Left lung (tissue), 10 donors: Measurements from ENCODE around the gene ZC2HC1C. TPM values are rescaled to one million over a fixed set of nuclear protein-coding genes. Genes with fewer than 3 reads are reported as not detected.

Experiments used
- ATAC-seq: fragments of 200-7000 bp; cut with Tn5 transposase; one replicate; pipeline ENCODE4 v1.9.1; 2020; ENCODE audit warnings: moderate library complexity
- DNase-seq, 4 donors: peaks; one replicate each; pipeline ENCODE4 v3.0.0-alpha.2; 2013 to 2020
- H3K27ac ChIP-seq, 2 donors: fragments of 200-600 bp; sonication (generic) in 1 of 2; one replicate each; pipeline versions ENCODE4 v1.5.0 to v1.8.0; 2020 to 2021
- H3K27me3 ChIP-seq, 2 donors: fragments of 200-600 bp; sonication (generic) in 1 of 2; one replicate each; pipeline versions ENCODE4 v1.5.0 to v1.8.0; 2020 to 2021
- H3K36me3 ChIP-seq, 2 donors: fragments of 200-600 bp; sonication (generic) in 1 of 2; one replicate each; pipeline versions ENCODE4 v1.5.0 to v1.8.0; 2020 to 2021
- H3K4me1 ChIP-seq, 2 donors: fragments of 200-600 bp; one replicate each; pipeline ENCODE4 v1.8.0; 2021
- H3K4me3 ChIP-seq, 2 donors: fragments of 200-600 bp; sonication (generic) in 1 of 2; one replicate each; pipeline versions ENCODE4 v1.5.0 to v1.8.0; 2020 to 2021; ENCODE audit warnings: mild to moderate bottlenecking in 1 of 2
- H3K9me3 ChIP-seq, 2 donors: fragments of 200-600 bp; sonication (generic) in 1 of 2; one replicate each; pipeline versions ENCODE4 v1.5.0 to v1.8.0; 2020 to 2021
- intact Hi-C, 2 donors: fragments of 100-400 bp; cut with DNase I; formaldehyde crosslinking; loops; one replicate each; pipeline versions ENCODE4 v1.11.2 to v1.14.2; 2022
- polyA plus RNA-seq, 6 donors: library from polyadenylated mRNA; unstranded; fragments of 120-200 nt; gene quantifications; one replicate each; pipeline ENCODE4 v1.2.1, GENCODE V29; 2013; ENCODE audit not compliant: insufficient read length in 6 of 6
- total RNA-seq, 2 donors: library from RNA; stranded (reverse); fragmentation: NEBNext Ultra II Directional; extraction: Animal tissue kit (Norgen Biotek cat#: 25700); gene quantifications; one replicate each; pipeline ENCODE4 v1.2.1, GENCODE V29; 2021
- TF ChIP-seq, protein P1 (sequence below), 2 donors: fragments of 200-600 bp; sonication (generic) in 1 of 2; IDR thresholded peaks; one replicate each; pipeline versions ENCODE4 v1.5.0 to v1.8.0; 2021; ENCODE audit warnings: antibody characterized with exemption in 2 of 2
- donor health status: DM: no; HTN: yes; CAD: no.
- donor health status: DM: no; HTN: no; CAD: no.

The ZC2HC1C gene
- total and polyA plus RNA-seq, 8 donors, result 3.1 to 6.6 (median 4.8) TPM

DNA sequence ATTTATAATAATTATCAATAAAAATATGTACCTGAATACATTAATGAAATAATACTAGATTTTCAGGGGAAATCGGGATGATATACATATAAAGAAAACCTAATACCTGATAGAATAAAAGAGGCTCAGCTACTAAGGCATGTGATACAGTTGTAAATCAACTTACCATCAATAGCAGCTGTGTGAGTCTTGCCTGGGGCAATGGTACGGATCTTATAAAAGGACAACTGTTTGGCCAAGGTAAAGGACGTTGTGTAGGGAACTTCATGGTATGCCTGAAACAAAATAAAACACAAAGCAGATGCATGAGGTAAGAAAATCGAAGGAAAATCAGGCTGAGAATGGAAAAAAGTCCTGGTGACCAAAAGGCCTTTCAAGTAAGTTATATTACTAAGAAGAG lies 32.0 kb downstream of the ZC2HC1C start:
- ATAC-seq (no peak), DNase-seq (no peak)
- intact Hi-C loops, result no loop called here
- Histone ChIP-seq H3K27ac (no peak overlapping the region), H3K4me3 (no peak overlapping the region), H3K4me1 (no peaks in the 10 kb centered on the region), H3K36me3 (peaks cover 0 to 100% of the 10 kb centered on the region in 2 donors), H3K27me3 (no peaks in the 10 kb centered on the region), H3K9me3 (no peaks in the 10 kb centered on the region)
- TF ChIP-seq, protein P1, sequence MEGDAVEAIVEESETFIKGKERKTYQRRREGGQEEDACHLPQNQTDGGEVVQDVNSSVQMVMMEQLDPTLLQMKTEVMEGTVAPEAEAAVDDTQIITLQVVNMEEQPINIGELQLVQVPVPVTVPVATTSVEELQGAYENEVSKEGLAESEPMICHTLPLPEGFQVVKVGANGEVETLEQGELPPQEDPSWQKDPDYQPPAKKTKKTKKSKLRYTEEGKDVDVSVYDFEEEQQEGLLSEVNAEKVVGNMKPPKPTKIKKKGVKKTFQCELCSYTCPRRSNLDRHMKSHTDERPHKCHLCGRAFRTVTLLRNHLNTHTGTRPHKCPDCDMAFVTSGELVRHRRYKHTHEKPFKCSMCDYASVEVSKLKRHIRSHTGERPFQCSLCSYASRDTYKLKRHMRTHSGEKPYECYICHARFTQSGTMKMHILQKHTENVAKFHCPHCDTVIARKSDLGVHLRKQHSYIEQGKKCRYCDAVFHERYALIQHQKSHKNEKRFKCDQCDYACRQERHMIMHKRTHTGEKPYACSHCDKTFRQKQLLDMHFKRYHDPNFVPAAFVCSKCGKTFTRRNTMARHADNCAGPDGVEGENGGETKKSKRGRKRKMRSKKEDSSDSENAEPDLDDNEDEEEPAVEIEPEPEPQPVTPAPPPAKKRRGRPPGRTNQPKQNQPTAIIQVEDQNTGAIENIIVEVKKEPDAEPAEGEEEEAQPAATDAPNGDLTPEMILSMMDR (IDR thresholded peaks at IDR 0.05), result no peak

DNA sequence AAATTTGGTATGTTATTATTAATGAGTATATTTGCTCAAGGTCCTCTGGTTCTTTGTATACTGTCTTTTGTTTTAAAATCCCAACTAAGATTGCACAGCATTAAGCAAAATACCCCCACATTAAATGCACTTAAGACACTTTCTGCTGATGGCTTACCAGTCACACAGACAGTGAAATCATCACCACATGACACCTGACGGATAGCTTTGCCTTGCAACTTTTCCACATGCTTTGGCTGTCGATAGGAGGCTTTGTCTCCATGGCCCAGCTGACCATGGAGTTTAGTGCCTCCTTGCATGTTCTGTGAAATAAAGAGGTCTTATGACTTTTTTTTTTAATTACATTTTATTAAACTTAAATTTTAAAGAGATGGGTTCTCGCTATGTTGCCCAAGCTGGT lies 37.7 kb downstream of the ZC2HC1C start:
- Histone ChIP-seq H3K27me3 (no peaks in the 10 kb centered on the region), H3K4me1 (no peaks in the 10 kb centered on the region), H3K9me3 (no peaks in the 10 kb centered on the region), H3K4me3 (no peak overlapping the region), H3K36me3 (peaks cover 0 to 100% of the 10 kb centered on the region in 2 donors), H3K27ac (no peak overlapping the region)
- no peak for DNase-seq
- ATAC-seq, result no peak
- TF ChIP-seq, protein P1 (IDR thresholded peaks at IDR 0.05), result no peak
- intact Hi-C loops, result no loop called here

DNA sequence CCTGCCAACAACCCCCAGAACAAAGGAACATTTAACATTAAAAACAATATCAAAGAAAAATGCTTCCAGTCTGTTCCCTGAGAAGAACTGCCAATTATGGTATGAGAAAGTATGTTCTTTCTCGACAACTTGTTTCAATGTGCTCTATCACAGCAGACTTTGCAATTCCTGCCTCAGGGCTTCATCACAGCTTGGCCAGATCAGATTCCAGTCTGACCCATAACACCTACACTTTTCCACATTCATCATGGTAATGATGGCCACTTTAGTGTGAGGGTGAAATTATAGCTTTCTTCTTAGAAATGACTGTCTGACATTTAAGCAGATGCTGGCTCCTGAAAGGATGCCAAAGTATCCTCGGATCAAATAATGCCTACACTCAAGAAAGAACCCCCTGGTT lies 40.4 kb downstream of the ZC2HC1C start:
- no peak overlapping the region for H3K4me3 ChIP-seq
- no peaks in the 10 kb centered on the region for H3K9me3 ChIP-seq
- H3K4me1 ChIP-seq, result no peaks in the 10 kb centered on the region
- TF ChIP-seq, protein P1 (IDR thresholded peaks at IDR 0.05), result no peak
- intact Hi-C loops, result no loop called here
- DNase-seq, result no peak
- H3K36me3 ChIP-seq, result peaks cover 0 to 100% of the 10 kb centered on the region in 2 donors
- no peak overlapping the region for H3K27ac ChIP-seq
- no peak for ATAC-seq
- H3K27me3 ChIP-seq, result no peaks in the 10 kb centered on the region

DNA sequence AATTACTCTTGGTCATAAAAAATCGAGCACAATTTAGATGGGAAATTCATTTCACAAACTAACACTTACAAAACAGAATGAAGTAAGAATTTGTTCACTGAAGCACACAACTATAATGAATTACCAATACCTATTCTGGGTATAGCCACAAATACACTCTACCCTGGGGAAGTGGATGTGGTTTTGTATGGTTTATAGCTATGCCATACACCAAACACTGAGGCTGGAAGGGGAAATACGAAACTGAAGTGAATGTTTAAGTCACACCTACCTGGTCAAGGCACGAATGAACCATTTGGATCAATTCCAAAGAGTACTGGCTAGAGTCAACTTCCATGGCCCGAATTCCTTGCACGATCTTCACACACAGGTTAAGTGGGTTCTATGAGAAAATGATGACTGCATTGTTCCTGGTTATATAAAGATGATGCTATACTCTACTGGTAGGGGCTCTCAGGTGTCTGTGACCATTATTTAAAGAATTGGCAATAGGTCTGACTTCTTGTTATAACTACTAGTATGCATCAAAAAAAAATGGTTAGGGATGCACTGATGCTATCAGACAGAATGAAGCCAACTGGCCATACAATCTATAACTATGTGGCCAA lies 44.6 kb downstream of the ZC2HC1C start:
- Histone ChIP-seq H3K36me3 (peaks cover 0 to 100% of the 10 kb centered on the region in 2 donors), H3K4me3 (no peak overlapping the region), H3K9me3 (no peaks in the 10 kb centered on the region), H3K27me3 (no peaks in the 10 kb centered on the region), H3K27ac (no peak overlapping the region), H3K4me1 (peaks cover 0 to 3% of the 10 kb centered on the region in 2 donors)
- intact Hi-C loops, result no loop called here
- TF ChIP-seq, protein P1 (IDR thresholded peaks at IDR 0.05), result no peak
- no peak for DNase-seq
- no peak for ATAC-seq

DNA sequence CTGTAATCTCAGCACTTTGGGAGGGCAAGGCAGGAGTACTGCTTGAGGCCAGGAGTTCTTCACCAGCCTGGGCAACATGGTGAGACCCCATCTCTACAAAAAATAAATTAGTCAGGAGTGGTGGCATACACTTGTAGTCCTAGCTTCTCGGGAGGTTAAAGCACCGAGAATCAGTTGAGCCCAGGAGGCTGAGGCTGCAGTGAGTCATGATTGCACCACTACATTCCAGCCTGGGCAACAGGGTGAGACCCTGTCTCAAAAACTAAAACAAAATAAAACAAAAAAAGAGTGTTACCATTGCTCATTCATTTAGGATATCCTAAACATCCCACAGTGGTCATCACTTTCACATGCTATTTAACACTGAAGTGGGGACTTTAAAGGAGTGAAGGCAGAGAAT lies 49.6 kb downstream of the ZC2HC1C start:
- TF ChIP-seq, protein P1 (IDR thresholded peaks at IDR 0.05), result no peak
- H3K4me1 ChIP-seq, result peaks cover 0 to 37% of the 10 kb centered on the region in 2 donors
- H3K27me3 ChIP-seq, result no peaks in the 10 kb centered on the region
- intact Hi-C loops, result no loop called here
- no peak for DNase-seq
- H3K36me3 ChIP-seq, result peaks cover 0 to 70% of the 10 kb centered on the region in 2 donors
- H3K27ac ChIP-seq, result no peak overlapping the region
- ATAC-seq, result no peak
- H3K9me3 ChIP-seq, result no peaks in the 10 kb centered on the region
- no peak overlapping the region for H3K4me3 ChIP-seq
